Measurements from ENCODE around the gene SLC7A5. TPM values are rescaled to one million over a fixed set of nuclear protein-coding genes. Genes with fewer than 3 reads are reported as not detected.

Gene SLC7A5
- polyA plus RNA-seq, 1 donor from 2014 or later = 3.9 TPM

- no peaks in the 10 kb centered on the region for H3K79me2 ChIP-seq (replicated peaks; ENCODE audit: insufficient read depth, low read length)
- no peak overlapping the region for H2AFZ ChIP-seq (ENCODE audit: low read depth, low read length)
- no peak overlapping the region for H3K9ac ChIP-seq (ENCODE audit: low read length)
Measured at GRCh38 chr16:87845807-87846619, 23.3 kb downstream of the SLC7A5 start.

GRCh38 chr16:87845213-87845612 is 24.1 kb downstream of the SLC7A5 start:
- no peak overlapping the region for H3K4me2 ChIP-seq (ENCODE audit: low read length)
- no peak overlapping the region for H3K9ac ChIP-seq (ENCODE audit: low read length)
- H3K9me2 ChIP-seq (ENCODE audit: insufficient read depth, low read length) = no peaks in the 10 kb centered on the region
- no peaks in the 10 kb centered on the region for H3K79me2 ChIP-seq (replicated peaks; ENCODE audit: insufficient read depth, low read length)
- no peak overlapping the region for H3K27ac ChIP-seq (ENCODE audit: low read length)
- no peaks in the 10 kb centered on the region for H4K20me1 ChIP-seq (ENCODE audit: insufficient read depth)
- no peak for TF ChIP-seq EZH2 (IDR thresholded peaks at IDR 0.05; ENCODE audit: borderline replicate concordance, insufficient read depth, low read length, poor library complexity, severe bottlenecking)
- no peak for TF ChIP-seq TAF1 (IDR thresholded peaks at IDR 0.05; ENCODE audit: low read depth)
- TF ChIP-seq, protein P1, sequence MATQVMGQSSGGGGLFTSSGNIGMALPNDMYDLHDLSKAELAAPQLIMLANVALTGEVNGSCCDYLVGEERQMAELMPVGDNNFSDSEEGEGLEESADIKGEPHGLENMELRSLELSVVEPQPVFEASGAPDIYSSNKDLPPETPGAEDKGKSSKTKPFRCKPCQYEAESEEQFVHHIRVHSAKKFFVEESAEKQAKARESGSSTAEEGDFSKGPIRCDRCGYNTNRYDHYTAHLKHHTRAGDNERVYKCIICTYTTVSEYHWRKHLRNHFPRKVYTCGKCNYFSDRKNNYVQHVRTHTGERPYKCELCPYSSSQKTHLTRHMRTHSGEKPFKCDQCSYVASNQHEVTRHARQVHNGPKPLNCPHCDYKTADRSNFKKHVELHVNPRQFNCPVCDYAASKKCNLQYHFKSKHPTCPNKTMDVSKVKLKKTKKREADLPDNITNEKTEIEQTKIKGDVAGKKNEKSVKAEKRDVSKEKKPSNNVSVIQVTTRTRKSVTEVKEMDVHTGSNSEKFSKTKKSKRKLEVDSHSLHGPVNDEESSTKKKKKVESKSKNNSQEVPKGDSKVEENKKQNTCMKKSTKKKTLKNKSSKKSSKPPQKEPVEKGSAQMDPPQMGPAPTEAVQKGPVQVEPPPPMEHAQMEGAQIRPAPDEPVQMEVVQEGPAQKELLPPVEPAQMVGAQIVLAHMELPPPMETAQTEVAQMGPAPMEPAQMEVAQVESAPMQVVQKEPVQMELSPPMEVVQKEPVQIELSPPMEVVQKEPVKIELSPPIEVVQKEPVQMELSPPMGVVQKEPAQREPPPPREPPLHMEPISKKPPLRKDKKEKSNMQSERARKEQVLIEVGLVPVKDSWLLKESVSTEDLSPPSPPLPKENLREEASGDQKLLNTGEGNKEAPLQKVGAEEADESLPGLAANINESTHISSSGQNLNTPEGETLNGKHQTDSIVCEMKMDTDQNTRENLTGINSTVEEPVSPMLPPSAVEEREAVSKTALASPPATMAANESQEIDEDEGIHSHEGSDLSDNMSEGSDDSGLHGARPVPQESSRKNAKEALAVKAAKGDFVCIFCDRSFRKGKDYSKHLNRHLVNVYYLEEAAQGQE (IDR thresholded peaks at IDR 0.05; ENCODE audit: borderline replicate concordance) = no peak
- TF ChIP-seq MXI1 (conservative IDR thresholded peaks at IDR 0.05; ENCODE audit: poor library complexity, severe bottlenecking) = no peak
- no peak for TF ChIP-seq POLR2AphosphoS5 (IDR thresholded peaks at IDR 0.05)
- TF ChIP-seq EP300 (conservative IDR thresholded peaks at IDR 0.05; ENCODE audit: poor library complexity, severe bottlenecking) = no peak
- TF ChIP-seq SMC3 (conservative IDR thresholded peaks at IDR 0.05; ENCODE audit: poor library complexity) = no peak
- TF ChIP-seq, protein P2, sequence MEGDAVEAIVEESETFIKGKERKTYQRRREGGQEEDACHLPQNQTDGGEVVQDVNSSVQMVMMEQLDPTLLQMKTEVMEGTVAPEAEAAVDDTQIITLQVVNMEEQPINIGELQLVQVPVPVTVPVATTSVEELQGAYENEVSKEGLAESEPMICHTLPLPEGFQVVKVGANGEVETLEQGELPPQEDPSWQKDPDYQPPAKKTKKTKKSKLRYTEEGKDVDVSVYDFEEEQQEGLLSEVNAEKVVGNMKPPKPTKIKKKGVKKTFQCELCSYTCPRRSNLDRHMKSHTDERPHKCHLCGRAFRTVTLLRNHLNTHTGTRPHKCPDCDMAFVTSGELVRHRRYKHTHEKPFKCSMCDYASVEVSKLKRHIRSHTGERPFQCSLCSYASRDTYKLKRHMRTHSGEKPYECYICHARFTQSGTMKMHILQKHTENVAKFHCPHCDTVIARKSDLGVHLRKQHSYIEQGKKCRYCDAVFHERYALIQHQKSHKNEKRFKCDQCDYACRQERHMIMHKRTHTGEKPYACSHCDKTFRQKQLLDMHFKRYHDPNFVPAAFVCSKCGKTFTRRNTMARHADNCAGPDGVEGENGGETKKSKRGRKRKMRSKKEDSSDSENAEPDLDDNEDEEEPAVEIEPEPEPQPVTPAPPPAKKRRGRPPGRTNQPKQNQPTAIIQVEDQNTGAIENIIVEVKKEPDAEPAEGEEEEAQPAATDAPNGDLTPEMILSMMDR (IDR thresholded peaks at IDR 0.05; ENCODE audit: poor library complexity, severe bottlenecking) = no peak
- TF ChIP-seq RAD21 (conservative IDR thresholded peaks at IDR 0.05) = no peak
- H3F3A ChIP-seq (ENCODE audit: insufficient read depth, low read length, poor library complexity, severe bottlenecking) = no peaks in the 10 kb centered on the region
- H3K36me3 ChIP-seq (ENCODE audit: insufficient read depth, low read length) = no peaks in the 10 kb centered on the region
- no peaks in the 10 kb centered on the region for H3K9me3 ChIP-seq (ENCODE audit: low read length)
- H3K4me3 ChIP-seq (ENCODE audit: low read length) = no peak overlapping the region
- no peaks in the 10 kb centered on the region for H3K27me3 ChIP-seq (ENCODE audit: insufficient read depth, low read depth, low read length)
- no peak overlapping the region for H2AFZ ChIP-seq (ENCODE audit: low read depth, low read length)

More at GRCh38 chr16:87845807-87846619, 23.3 kb downstream of the SLC7A5 start:
- Histone ChIP-seq H3K4me3 (ENCODE audit: low read length) (no peak overlapping the region), H4K20me1 (ENCODE audit: insufficient read depth) (no peaks in the 10 kb centered on the region), H3K4me2 (ENCODE audit: low read length) (no peak overlapping the region), H3F3A (ENCODE audit: insufficient read depth, low read length, poor library complexity, severe bottlenecking) (no peaks in the 10 kb centered on the region), H3K27me3 (ENCODE audit: insufficient read depth, low read depth, low read length) (no peaks in the 10 kb centered on the region), H3K9me2 (ENCODE audit: insufficient read depth, low read length) (no peaks in the 10 kb centered on the region), H3K36me3 (ENCODE audit: insufficient read depth, low read length) (no peaks in the 10 kb centered on the region), H3K27ac (ENCODE audit: low read length) (no peak overlapping the region), H3K9me3 (ENCODE audit: low read length) (no peaks in the 10 kb centered on the region)
- TF ChIP-seq POLR2AphosphoS5 (IDR thresholded peaks at IDR 0.05) = no peak
- TF ChIP-seq, protein P1 (IDR thresholded peaks at IDR 0.05; ENCODE audit: borderline replicate concordance) = no peak
- TF ChIP-seq MXI1 (conservative IDR thresholded peaks at IDR 0.05; ENCODE audit: poor library complexity, severe bottlenecking) = no peak
- no peak for TF ChIP-seq EP300 (conservative IDR thresholded peaks at IDR 0.05; ENCODE audit: poor library complexity, severe bottlenecking)
- TF ChIP-seq RAD21 (conservative IDR thresholded peaks at IDR 0.05) = no peak
- TF ChIP-seq, protein P2 (IDR thresholded peaks at IDR 0.05; ENCODE audit: poor library complexity, severe bottlenecking) = no peak
- no peak for TF ChIP-seq TAF1 (IDR thresholded peaks at IDR 0.05; ENCODE audit: low read depth)
- TF ChIP-seq SMC3 (conservative IDR thresholded peaks at IDR 0.05; ENCODE audit: poor library complexity) = no peak
- no peak for TF ChIP-seq EZH2 (IDR thresholded peaks at IDR 0.05; ENCODE audit: borderline replicate concordance, insufficient read depth, low read length, poor library complexity, severe bottlenecking)

All from neural cell (in vitro differentiated cells).